ENCODE results near the gene DUSP18. TPM values are rescaled to one million over a fixed set of nuclear protein-coding genes. Genes with fewer than 3 reads are reported as not detected.

The DUSP18 gene
- total and polyA plus RNA-seq, 12 donors, result 1.5 to 6.3 (median 2.5) TPM

DNA sequence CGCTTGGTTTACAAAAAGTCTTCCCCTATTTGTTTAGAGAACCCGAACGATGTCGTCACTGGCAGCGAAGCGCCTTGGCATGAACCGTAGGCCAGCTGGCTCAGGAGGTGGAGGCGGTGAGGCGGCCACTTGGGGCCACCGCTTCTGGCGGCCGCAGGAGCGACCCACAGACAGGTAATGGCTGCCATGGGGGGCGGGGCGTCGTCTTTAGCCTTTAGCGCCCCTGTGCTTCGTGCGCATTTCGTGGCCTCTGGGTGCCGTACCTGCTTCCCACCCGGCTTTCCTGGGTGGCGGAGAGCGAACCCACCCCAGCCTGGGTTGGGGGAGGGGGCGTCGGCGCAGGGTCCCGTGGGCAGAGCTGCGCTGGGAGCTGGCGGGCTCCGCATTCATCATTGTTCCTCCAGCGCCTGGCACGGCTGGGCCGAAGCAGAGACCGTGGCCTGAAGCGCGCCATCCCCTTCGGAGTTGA is 26.5 kb upstream of the DUSP18 start:
- ATAC-seq (peak; percentile 22 to 73 (median 64)), DNase-seq (peak; percentile 26 to 45)
- TF ChIP-seq, protein P1, sequence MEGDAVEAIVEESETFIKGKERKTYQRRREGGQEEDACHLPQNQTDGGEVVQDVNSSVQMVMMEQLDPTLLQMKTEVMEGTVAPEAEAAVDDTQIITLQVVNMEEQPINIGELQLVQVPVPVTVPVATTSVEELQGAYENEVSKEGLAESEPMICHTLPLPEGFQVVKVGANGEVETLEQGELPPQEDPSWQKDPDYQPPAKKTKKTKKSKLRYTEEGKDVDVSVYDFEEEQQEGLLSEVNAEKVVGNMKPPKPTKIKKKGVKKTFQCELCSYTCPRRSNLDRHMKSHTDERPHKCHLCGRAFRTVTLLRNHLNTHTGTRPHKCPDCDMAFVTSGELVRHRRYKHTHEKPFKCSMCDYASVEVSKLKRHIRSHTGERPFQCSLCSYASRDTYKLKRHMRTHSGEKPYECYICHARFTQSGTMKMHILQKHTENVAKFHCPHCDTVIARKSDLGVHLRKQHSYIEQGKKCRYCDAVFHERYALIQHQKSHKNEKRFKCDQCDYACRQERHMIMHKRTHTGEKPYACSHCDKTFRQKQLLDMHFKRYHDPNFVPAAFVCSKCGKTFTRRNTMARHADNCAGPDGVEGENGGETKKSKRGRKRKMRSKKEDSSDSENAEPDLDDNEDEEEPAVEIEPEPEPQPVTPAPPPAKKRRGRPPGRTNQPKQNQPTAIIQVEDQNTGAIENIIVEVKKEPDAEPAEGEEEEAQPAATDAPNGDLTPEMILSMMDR (IDR thresholded peaks at IDR 0.05), result no peak
- peaks cover 0 to 32% (median 10%) of the 10 kb centered on the region in 7 donors for H3K27me3 ChIP-seq
- no peaks in the 10 kb centered on the region for H3K9me3 ChIP-seq
- intact Hi-C loops (cut with DNase I), result no loop called here
- H3K36me3 ChIP-seq, result no peaks in the 10 kb centered on the region
- peak overlapping the region; percentile 29 to 71 (median 60) for H3K4me3 ChIP-seq
- H3K27ac ChIP-seq, result peak overlapping the region in 9 of 10 donors; percentile 13 to 60 (median 52)
- H3K4me1 ChIP-seq, result peaks cover 0 to 15% (median 8%) of the 10 kb centered on the region in 9 donors
- 1 to 2% methylated on average over 32 to 38 of the region's 38 CpGs for WGBS, 2 donors

- intact Hi-C loops (cut with DNase I), result no loop called here
- no peaks in the 10 kb centered on the region for H3K9me3 ChIP-seq
- H3K27me3 ChIP-seq, result peaks cover 0 to 31% (median 10%) of the 10 kb centered on the region in 7 donors
- no peak overlapping the region for H3K4me3 ChIP-seq
- H3K4me1 ChIP-seq, result peaks cover 0 to 15% (median 8%) of the 10 kb centered on the region in 9 donors
- 64 to 82% methylated on average over 1 of the region's 1 CpG for WGBS, 2 donors
- ATAC-seq (no peak), DNase-seq (no peak)
- TF ChIP-seq, protein P1 (IDR thresholded peaks at IDR 0.05), result no peak
- H3K27ac ChIP-seq, result no peak overlapping the region
- no peaks in the 10 kb centered on the region for H3K36me3 ChIP-seq
These were observed 23.5 kb upstream of the DUSP18 start for GRCh38 chr22:30691204-30691603.

GRCh38 chr22:30689622-30690021 is 21.9 kb upstream of the DUSP18 start:
- DNase-seq (no peak), ATAC-seq (no peak)
- Histone ChIP-seq H3K9me3 (no peaks in the 10 kb centered on the region), H3K4me3 (no peak overlapping the region), H3K27ac (no peak overlapping the region), H3K4me1 (peaks cover 0 to 8% (median 0%) of the 10 kb centered on the region in 9 donors), H3K27me3 (peaks cover 0 to 16% (median 0%) of the 10 kb centered on the region in 7 donors), H3K36me3 (no peaks in the 10 kb centered on the region)
- intact Hi-C loops (cut with DNase I), result no loop called here
- TF ChIP-seq, protein P1 (IDR thresholded peaks at IDR 0.05), result no peak
- WGBS, 2 donors, result 72 to 73% methylated on average over 1 of the region's 1 CpG

GRCh38 chr22:30687358-30687757 is 19.7 kb upstream of the DUSP18 start:
- Histone ChIP-seq H3K27me3 (no peaks in the 10 kb centered on the region), H3K4me1 (no peaks in the 10 kb centered on the region), H3K36me3 (no peaks in the 10 kb centered on the region), H3K4me3 (no peak overlapping the region), H3K9me3 (no peaks in the 10 kb centered on the region), H3K27ac (no peak overlapping the region)
- no peak for ATAC-seq
- intact Hi-C loops (cut with DNase I), result no loop called here
- TF ChIP-seq, protein P1 (IDR thresholded peaks at IDR 0.05), result no peak
- WGBS, 2 donors, result 89 to 90% methylated on average over 4 of the region's 4 CpGs
- DNase-seq, result no peak

Data from heart right ventricle (tissue), 16 donors.